COLO829 (cell line): Measurements from ENCODE around the gene MIPOL1.
A peak's percentile ranks its signal among the peaks of the same experiment; 100 is the strongest.
"Not testable (repeated sequence)": the region's sequence is repeated elsewhere in the genome, so short reads cannot be mapped to it uniquely, and the experiment has no call there.

Experiments used
- DNase-seq: peaks from one replicate; pipeline ENCODE4 v3.0.0; 2012; ENCODE audit warnings: low spot score

MIPOL1 gene

GRCh38 chr14:37187840-37188577 lies 9.7 kb upstream of the MIPOL1 start:
- not testable (repeated sequence) for DNase-seq

- DNase-seq: not testable (repeated sequence)
Observed at GRCh38 chr14:37189733-37190132, 8.0 kb upstream of the MIPOL1 start.

DNA sequence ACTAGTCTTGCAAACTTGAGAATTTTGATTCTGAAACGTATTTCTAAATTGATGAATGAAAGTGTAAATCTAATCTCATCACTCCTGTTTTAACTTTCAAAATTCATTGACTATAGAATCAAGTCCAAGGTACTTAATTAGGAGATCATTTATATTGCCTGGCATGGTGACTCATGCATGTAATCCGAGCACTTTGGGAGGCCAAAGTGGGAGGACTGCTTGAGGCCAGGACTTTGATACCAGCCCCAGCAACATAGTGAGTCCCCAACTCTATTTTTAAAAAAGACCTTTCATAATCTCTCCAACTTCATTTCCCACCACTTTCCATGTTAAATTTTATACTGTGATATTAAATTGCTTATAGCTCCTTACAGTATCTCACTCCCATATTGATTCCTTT lies 3.0 kb upstream of the MIPOL1 start:
- DNase-seq: no peak

- DNase-seq: peak; percentile 8
Observed at GRCh38 chr14:37195327-37195726, 2.4 kb upstream of the MIPOL1 start.

DNA sequence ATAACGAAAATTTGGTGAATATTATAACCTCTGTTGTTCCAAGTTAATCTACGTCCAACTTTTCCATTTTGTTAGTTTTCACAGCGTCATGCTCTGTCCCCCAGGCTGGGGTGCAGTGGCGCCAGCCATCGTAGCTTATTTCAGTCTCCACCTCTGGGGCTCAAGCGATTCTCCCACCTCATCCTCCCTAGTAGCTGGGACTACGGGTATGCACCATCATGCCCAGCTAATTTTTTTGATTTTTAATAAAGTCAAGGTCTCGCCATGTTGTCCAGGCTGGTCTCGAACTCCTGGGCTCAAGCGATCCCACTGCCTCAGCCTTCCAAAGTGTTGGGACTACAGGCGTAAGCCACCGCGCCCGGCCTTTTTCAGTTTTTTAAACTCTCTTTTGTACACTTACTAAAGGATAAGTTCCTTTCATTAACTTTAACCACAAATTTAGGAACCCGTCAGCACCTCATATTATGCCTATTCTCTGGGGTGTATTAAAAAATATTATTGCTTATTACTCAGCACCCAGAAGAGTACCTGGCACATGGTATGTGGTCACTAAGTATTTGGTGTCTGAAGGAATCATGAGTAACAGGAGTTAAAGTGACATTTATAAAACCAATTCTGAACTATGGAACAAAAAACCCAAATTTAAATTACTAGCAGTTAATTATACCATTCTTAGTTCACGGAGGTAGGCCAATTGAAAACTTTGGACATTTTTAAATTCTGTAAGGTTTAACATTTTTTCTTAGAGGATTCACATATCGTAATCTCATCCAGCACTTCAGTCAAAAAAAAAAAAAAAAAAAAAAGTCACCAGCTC lies 925 bp upstream of the MIPOL1 start:
- no peak for DNase-seq

GRCh38 chr14:37198273-37198598 lies 499 bp downstream of the MIPOL1 start:
- DNase-seq: no peak

DNA sequence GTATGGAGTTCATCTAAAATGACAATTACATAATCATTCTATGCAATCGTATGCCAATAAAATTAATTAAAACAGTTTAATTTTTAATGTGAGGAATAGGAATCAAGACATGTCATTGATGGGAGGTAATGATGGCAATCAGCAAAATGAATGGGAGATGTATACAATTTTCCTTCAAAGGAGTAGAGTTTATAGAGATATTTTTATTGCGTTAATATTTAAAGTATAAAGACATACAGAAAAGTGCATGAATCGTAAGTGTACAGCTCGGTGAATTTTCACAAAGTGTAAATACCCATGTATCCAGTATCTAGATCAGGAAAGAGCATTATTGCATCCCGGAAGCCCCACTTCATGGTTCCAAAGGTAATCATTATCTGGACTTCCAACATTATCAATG lies 1.2 kb downstream of the MIPOL1 start:
- DNase-seq: no peak

DNA sequence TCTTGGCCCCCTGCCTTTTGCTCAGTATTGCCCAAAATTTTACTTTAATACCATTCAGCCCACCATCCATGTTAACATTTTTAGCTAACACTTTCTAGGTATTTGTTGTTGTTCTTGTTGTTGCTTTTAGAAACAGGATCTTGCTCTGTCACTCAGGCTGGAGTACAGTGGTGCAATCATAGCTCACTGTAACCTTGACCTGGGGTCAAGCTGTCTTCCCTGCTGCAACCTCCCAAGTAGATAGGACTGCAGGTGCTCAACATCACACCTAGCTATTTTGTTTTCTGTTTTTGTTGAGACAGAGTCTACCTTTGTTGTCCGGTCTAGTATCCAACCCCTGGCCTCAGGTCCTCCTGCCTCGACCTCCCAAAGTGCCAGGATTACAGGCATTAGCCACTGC lies 4.0 kb downstream of the MIPOL1 start:
- DNase-seq: no peak

GRCh38 chr14:37202265-37202664 lies 4.5 kb downstream of the MIPOL1 start:
- no peak for DNase-seq

- DNase-seq: no peak
Observed at GRCh38 chr14:37202812-37203211, 5.1 kb downstream of the MIPOL1 start.

- DNase-seq: no peak
Observed at GRCh38 chr14:37203423-37203822, 5.7 kb downstream of the MIPOL1 start.

DNA sequence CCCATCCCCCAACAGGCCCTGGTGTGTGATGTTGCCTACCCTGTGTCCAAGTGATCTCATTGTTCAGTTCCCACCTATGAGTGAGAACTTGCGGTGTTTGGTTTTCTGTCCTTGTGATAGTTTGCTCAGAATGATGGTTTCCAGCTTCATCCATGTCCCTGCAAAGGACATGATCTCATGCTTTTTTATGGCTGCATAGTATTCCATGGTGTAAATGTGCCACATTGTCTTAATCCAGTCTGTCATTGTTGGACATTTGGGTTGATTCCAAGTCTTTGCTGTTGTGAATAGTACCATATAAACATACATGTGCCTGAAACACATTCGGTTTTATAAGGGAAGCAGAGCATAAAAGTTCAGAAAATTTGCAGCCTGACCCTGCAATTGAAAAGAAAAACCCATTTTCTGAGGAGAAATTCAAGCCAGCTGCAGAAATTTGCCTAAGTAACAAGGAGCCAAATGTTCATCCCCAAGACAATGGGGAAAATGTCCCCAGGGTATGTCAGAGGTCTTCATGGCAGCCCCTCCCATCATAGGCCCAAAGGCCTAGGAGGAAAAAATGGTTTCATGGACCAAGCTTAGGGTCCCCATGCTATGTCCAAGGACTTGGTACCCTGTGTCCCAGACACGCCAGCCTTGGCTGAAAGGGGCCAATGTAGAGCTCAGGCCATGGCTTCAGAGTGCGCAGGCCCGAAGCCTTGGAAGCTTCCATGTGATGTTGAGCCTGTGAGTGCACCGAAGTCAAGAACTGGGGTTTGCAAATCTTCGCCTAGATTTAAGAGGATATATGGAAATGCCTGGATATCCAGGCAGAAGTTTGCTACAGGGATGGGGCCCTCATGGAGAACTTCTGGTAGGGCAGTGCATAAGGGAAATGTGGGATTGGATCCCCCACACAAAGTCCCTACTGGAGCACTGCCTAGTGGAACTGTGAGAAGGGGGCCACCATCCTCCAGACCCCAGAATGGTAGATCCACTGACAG lies 8.2 kb downstream of the MIPOL1 start:
- DNase-seq: not testable (repeated sequence)

GRCh38 chr14:37209617-37210016 lies 11.9 kb downstream of the MIPOL1 start:
- not testable (repeated sequence) for DNase-seq

DNA sequence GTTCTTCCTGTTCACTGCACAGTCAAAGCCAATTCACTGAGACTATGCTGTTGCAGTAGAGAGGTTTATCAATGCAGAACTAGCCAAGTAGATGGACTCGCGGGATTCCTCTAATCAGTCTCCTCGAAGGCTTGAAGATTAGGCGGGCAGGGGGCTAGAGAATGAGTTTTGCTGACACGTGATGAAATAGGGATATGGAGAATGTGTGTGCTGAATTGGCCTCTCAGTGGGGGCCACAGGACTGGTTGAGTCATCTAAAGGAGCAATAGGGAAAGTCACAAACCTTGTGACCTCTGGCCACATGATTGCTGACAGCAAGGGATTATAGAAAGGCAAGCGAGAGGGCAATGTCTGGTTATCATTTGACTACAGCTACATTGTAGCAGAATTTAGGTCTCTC lies 12.7 kb downstream of the MIPOL1 start:
- no peak for DNase-seq

DNA sequence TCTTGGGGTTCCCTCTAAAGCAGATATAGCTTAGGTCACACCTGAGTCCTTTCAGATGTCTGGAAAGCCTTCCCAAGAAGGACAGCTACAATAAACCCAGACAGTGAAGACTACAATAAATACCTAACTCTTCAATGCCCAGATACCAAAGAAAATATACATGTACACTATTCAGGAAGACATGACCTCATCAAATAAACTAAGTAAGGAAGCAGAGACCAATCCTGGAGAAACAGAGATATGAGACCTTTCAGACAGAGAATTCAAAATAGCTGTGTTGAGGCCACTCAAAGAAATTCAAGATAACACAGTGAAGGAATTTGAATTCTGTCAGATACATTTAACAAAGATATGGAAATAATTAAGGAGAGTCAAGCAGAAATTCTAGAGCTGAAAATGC lies 15.3 kb downstream of the MIPOL1 start:
- DNase-seq: no peak

- no peak for DNase-seq
Observed at GRCh38 chr14:37215345-37215744, 17.6 kb downstream of the MIPOL1 start.

- DNase-seq: no peak
Observed at GRCh38 chr14:37221073-37221472, 23.3 kb downstream of the MIPOL1 start.

- DNase-seq: no peak
Observed at GRCh38 chr14:37223947-37224474, 26.3 kb downstream of the MIPOL1 start.

DNA sequence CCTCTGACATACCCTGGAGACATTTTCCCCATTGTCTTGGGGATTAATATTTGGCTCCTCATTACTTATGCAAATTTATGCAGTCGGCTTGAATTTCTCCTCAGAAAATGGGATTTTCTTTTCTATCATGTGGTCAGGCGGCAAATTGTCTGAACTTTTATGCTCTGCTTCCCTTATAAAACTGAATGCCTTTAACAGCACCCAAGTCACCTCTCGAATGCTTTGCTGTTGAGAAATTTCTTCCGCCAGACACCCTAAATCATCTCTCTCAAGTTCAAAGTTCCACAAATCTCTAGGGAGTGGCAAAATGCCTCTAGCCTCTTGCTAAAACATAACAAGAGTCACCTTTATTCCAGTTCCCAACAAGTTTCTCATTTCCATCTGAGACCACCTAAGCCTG lies 27.9 kb downstream of the MIPOL1 start:
- DNase-seq: not testable (repeated sequence)

DNA sequence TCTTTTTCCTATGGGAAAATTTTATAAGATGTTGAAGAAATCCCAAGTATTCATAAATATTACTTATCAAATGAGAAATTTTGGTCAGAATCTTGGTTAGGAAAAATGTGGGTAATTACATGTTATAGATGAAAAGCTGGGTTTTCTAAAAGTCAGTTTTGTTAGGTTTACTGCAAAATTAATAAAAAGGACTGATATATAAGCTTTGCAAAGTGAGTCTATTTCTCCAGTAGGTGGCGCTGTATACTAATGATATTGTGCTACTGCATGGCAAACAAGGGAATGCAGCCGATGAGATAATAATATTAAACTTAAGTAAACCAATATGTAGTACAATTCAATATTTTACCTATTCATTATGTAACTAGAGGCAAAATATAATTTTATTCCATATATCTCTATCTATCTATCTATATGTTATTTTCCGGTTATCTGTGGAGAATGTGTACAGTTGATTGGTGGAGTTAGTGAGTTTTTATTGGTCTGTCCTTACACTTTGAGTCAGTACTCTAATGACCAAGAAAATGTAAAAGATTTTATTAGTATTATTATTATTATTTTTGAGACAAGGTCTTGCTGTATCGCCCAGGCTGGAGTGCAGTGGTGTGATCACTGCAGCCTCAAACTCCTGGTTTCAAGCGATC lies 32.9 kb downstream of the MIPOL1 start:
- DNase-seq: peak; percentile 41

DNA sequence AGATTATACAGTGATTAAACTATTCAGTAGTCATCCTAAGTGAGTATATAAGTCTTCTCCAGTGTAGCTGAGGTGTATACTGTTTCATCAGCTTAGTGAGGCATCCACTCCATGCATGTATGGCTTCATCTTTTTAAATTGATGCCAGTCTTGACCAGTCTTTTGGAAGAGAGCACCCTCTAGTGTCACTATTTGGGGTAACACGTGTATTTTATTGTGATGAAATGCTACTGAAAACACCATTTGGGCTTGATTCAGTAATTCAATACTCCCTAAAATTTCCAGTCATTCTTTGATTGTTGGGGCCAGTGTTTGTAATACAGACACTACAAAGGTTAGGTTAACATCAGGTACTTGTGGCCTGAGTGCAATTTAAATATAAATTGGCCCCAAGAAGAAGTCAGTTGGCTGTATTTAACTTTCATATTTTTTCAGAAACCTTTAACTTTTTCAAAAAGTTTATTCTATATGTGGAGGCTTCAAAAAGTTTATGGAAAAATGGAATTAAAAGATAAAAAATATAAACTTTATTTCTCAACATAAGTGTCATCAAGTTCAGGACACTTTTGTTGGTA lies 35.3 kb downstream of the MIPOL1 start:
- peak; percentile 45 for DNase-seq
